Tibial nerve (tissue), 4 donors: ENCODE data around the gene SLC6A6. TPM values are rescaled to one million over a fixed set of nuclear protein-coding genes. Genes with fewer than 3 reads are reported as not detected.

Source experiments
- DNase-seq, 2 donors: peaks; one replicate each; pipeline ENCODE4 v3.0.0-alpha.2; 2019; ENCODE audit warnings: low spot score in 2 of 2
- H3K27ac ChIP-seq, 4 donors: fragments of 200-600 bp; sonication (generic) in 3 of 4; one replicate each; pipeline ENCODE4 v1.5.1; 2017 to 2019; ENCODE audit warnings: mild to moderate bottlenecking in 1 of 4
- H3K27me3 ChIP-seq, 2 donors: fragments of 200-600 bp; sonication (generic) in 1 of 2; one replicate each; pipeline versions ENCODE4 v1.5.1 to v1.6.0; 2017 to 2019
- H3K36me3 ChIP-seq, 3 donors: fragments of 200-600 bp; sonication (generic); one replicate each; pipeline ENCODE4 v1.5.1; 2018 to 2019
- H3K4me1 ChIP-seq, 4 donors: fragments of 200-600 bp; sonication (generic) in 3 of 4; one replicate each; pipeline ENCODE4 v1.5.1; 2017 to 2019
- H3K4me3 ChIP-seq, 4 donors: fragments of 200-600 bp; sonication (generic) in 3 of 4; one replicate each; pipeline ENCODE4 v1.5.1; 2017 to 2019; ENCODE audit warnings: mild to moderate bottlenecking in 1 of 4, moderate library complexity in 1 of 4
- H3K9me3 ChIP-seq, 4 donors: fragments of 200-600 bp; sonication (generic) in 3 of 4; one replicate each; pipeline ENCODE4 v1.5.1; 2017 to 2019
- CTCF ChIP-seq, 5 experiments: fragments of 200-600 bp in 3 of 5; fragments of 450-650 bp in 2 of 5; sonication (generic) in 3 of 5; IDR thresholded peaks; one replicate each; pipeline ENCODE4 v1.5.1; 2016 to 2019; ENCODE audit warnings: antibody characterized with exemption in 5 of 5, mild to moderate bottlenecking in 3 of 5, moderate library complexity in 2 of 5
- EP300 ChIP-seq, 2 donors: sonication (generic); formaldehyde crosslinking; IDR thresholded peaks; one replicate each; pipeline ENCODE4 v1.6.1; 2017; ENCODE audit warnings: antibody characterized with exemption in 2 of 2, mild to moderate bottlenecking in 1 of 2
- POLR2A ChIP-seq, 2 donors: fragments of 450-650 bp; IDR thresholded peaks; one replicate each; pipeline ENCODE4 v1.6.1; 2017; ENCODE audit warnings: antibody characterized with exemption in 2 of 2, mild to moderate bottlenecking in 2 of 2, moderate library complexity in 2 of 2
- WGBS, 2 donors: methylation state at CpG; one replicate each; pipeline ENCODE4 v1.1.5; 2018; 5-methylcytosine and 5-hydroxymethylcytosine counted together
- total RNA-seq, 4 donors: library from RNA; depleted of rRNA; stranded (reverse); fragments of >200 nt; gene quantifications; one replicate each; pipeline ENCODE4 v1.1.0, GENCODE V29; 2016

SLC6A6 gene
- total RNA-seq, 4 donors from 2014 or later = 11.8 to 24.9 (median 13.5) TPM

GRCh38 chr3:14397531-14397930 is 4.9 kb upstream of the SLC6A6 start:
- H3K27ac ChIP-seq = no peak overlapping the region
- no peaks in the 10 kb centered on the region for H3K36me3 ChIP-seq
- no peaks in the 10 kb centered on the region for H3K9me3 ChIP-seq
- no peak for TF ChIP-seq CTCF (IDR thresholded peaks at IDR 0.05)
- TF ChIP-seq EP300 (IDR thresholded peaks at IDR 0.05) = no peak
- TF ChIP-seq POLR2A (IDR thresholded peaks at IDR 0.05) = no peak
- H3K27me3 ChIP-seq = no peaks in the 10 kb centered on the region
- 67 to 68% methylated on average over 3 of the region's 3 CpGs for WGBS, 2 donors
- no peak overlapping the region for H3K4me3 ChIP-seq
- DNase-seq = no peak
- peaks cover 0 to 6% (median 0%) of the 10 kb centered on the region in 4 donors for H3K4me1 ChIP-seq

DNA sequence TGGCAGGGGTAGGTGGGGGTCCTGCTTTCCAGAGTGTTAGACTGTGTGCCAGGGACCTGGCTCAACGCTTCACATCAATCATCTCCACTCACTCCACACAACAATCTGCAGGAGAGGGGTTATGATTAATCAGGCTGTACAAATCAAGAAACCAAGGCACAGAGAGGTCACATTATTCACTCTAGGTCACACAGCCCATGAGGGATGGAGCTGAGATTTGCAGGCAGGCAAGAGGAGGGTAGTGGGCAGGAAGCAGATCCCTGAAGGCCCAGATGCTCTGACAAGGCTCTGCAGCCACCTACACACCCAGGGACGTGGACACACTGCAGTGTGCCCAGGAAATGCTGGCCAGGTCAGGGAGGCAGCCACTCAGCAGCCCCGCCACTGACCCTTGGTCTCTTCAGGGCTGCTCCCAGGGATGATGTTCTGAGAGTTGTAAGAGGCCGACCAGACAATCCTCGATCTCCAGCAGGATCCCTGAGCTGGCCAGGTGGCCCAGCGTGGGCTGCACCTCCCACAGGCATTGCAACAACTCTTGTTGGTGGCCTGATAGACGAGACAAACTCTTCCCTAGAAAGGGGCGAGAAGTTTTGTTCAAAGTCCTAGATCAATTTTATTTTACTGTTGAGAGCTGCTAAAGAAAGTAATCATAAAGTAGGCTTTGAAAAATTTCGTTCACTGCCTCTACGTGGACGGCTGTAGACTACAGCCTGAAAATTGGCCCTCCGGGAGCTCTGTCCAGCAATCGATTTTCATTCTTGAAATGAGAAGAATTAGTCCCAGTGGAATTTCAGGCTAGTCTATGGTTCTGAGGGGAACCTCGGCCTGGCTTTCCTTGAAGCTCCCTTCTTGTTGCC is 4.2 kb upstream of the SLC6A6 start:
- no peaks in the 10 kb centered on the region for H3K36me3 ChIP-seq
- DNase-seq = no peak
- 58 to 68% methylated on average over 13 to 14 of the region's 14 CpGs for WGBS, 2 donors
- no peak for TF ChIP-seq EP300 (IDR thresholded peaks at IDR 0.05)
- TF ChIP-seq POLR2A (IDR thresholded peaks at IDR 0.05) = no peak
- no peak for TF ChIP-seq CTCF (IDR thresholded peaks at IDR 0.05)
- H3K4me1 ChIP-seq = peaks cover 0 to 11% (median under 1%) of the 10 kb centered on the region in 4 donors
- H3K27ac ChIP-seq = no peak overlapping the region
- no peaks in the 10 kb centered on the region for H3K9me3 ChIP-seq
- no peak overlapping the region for H3K4me3 ChIP-seq
- H3K27me3 ChIP-seq = no peaks in the 10 kb centered on the region

DNA sequence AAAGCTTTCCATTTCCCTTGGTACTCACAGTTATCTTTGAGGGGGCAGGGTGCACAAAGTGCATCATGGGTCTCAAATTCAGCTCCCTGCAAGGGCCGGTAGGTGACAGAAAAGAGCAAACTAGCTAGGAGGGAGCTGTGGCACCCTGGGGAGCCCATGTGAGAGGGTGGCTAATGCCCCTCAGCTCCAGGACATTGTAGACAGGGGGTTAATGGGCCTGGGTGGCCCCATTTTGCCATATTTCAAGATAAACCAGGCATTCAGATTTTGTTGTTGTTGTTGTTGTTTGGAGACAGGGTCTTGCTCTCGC is 3.7 kb upstream of the SLC6A6 start:
- no peaks in the 10 kb centered on the region for H3K9me3 ChIP-seq
- no peaks in the 10 kb centered on the region for H3K36me3 ChIP-seq
- WGBS, 2 donors = 72 to 73% methylated on average over 2 of the region's 2 CpGs
- H3K4me3 ChIP-seq = no peak overlapping the region
- no peak overlapping the region for H3K27ac ChIP-seq
- no peak for DNase-seq
- TF ChIP-seq EP300 (IDR thresholded peaks at IDR 0.05) (no peak), POLR2A (IDR thresholded peaks at IDR 0.05) (no peak), CTCF (IDR thresholded peaks at IDR 0.05) (no peak)
- H3K4me1 ChIP-seq = peaks cover 0 to 17% (median 5%) of the 10 kb centered on the region in 4 donors
- H3K27me3 ChIP-seq = no peaks in the 10 kb centered on the region

GRCh38 chr3:14401692-14402303 is 608 bp upstream of the SLC6A6 start:
- TF ChIP-seq CTCF (IDR thresholded peaks at IDR 0.05) (no peak), POLR2A (IDR thresholded peaks at IDR 0.05) (no peak), EP300 (IDR thresholded peaks at IDR 0.05) (no peak)
- H3K4me1 ChIP-seq = peaks cover 0 to 41% (median 23%) of the 10 kb centered on the region in 4 donors
- H3K9me3 ChIP-seq = no peaks in the 10 kb centered on the region
- H3K4me3 ChIP-seq = peak overlapping the region; percentile 62 to 74 (median 68)
- H3K36me3 ChIP-seq = no peaks in the 10 kb centered on the region
- 47 to 54% methylated on average over 20 to 22 of the region's 22 CpGs for WGBS, 2 donors
- no peaks in the 10 kb centered on the region for H3K27me3 ChIP-seq
- DNase-seq = no peak
- H3K27ac ChIP-seq = peak overlapping the region in 3 of 4 donors; percentile 75 to 91 (median 82)

DNA sequence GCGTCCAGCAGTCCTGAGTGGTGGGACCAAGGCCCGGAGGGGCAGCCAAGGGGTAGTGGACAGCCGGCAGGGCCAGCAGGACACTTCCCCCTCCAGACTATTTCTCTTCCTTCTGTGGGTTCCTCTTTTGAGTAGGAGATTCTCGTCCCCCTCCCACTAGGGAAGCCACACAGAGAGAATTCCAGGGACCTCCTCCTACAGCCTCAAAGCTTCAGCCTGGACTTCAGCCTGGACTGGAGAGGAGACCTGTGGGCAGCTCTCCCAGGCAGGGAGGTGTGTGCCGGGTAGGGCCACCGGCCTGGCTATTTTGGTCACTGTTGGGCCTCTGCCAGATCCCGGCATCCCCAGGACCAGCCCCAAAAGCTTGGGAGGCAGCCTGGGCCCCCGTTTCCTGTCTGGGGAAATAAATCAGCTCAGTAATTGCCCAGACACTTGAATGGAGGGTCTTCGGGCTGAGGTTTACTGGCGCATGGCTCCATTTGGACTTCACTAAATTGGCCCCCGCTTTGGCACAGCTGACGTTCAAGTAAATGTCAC is 1.3 kb downstream of the SLC6A6 start:
- H3K4me3 ChIP-seq = peak overlapping the region; percentile 62 to 74 (median 68)
- no peaks in the 10 kb centered on the region for H3K27me3 ChIP-seq
- H3K9me3 ChIP-seq = no peaks in the 10 kb centered on the region
- H3K27ac ChIP-seq = peak overlapping the region in 2 of 4 donors; percentile 8 to 91
- WGBS, 2 donors = 11 to 22% methylated on average over 7 to 10 of the region's 12 CpGs
- DNase-seq = no peak
- no peak for TF ChIP-seq CTCF (IDR thresholded peaks at IDR 0.05)
- peak in 1 of 2 donors; percentile 12 for TF ChIP-seq EP300 (IDR thresholded peaks at IDR 0.05)
- peak in 1 of 2 donors; percentile 21 for TF ChIP-seq POLR2A (IDR thresholded peaks at IDR 0.05)
- no peaks in the 10 kb centered on the region for H3K36me3 ChIP-seq
- H3K4me1 ChIP-seq = peaks cover 0 to 41% (median 23%) of the 10 kb centered on the region in 4 donors
